PC-3 (cell line): Measurements from ENCODE around the gene IBA57. TPM values are rescaled to one million over a fixed set of nuclear protein-coding genes. Genes with fewer than 3 reads are reported as not detected.

Experiments
- ATAC-seq: fragments of 200-7000 bp; cut with Tn5 transposase; 2 replicates; pipeline ENCODE4 v1.9.1; 2020; ENCODE audit warnings: mild to moderate bottlenecking, moderate library complexity
- BruUV-seq: library from RNA; stranded (reverse); fragments of 400-500 nt; replicated peaks from 2 replicates; lab custom pipeline; 2021; lab: Mats Ljungman, UMichigan
- CTCF ChIA-PET: fragments of 300-600 bp; sonication (Branson Sonifier 250); formaldehyde crosslinking; loops from one replicate; lab custom pipeline; 2022; ENCODE audit warnings: antibody characterized with exemption; lab: Charles Lee
- POLR2A ChIA-PET: fragments of 300-600 bp; sonication (Branson Sonifier 250); formaldehyde crosslinking; loops from one replicate; lab custom pipeline; 2022; ENCODE audit warnings: antibody characterized with exemption; ENCODE audit not compliant: unreplicated experiment; lab: Charles Lee
- DNase-seq: peaks from one replicate; pipeline ENCODE4 v3.0.0-alpha.2; 2015
- H2AFZ ChIP-seq: fragments of 300-600 bp; sonication (generic); 2 replicates; pipeline ENCODE4 v1.6.0; 2016; ENCODE audit warnings: antibody characterized with exemption, low read length
- H3F3A ChIP-seq: fragments of 300-600 bp; sonication (generic); one replicate; pipeline ENCODE4 v1.6.0; 2017; ENCODE audit warnings: antibody characterized with exemption, low read length, control low read depth, mild to moderate bottlenecking; ENCODE audit not compliant: unreplicated experiment
- H3K27ac ChIP-seq: fragments of 300-600 bp; sonication (generic); 2 replicates; pipeline ENCODE4 v1.5.1; 2016; ENCODE audit warnings: mild to moderate bottlenecking, low read length
- H3K27me3 ChIP-seq: fragments of 300-600 bp; sonication (generic); 2 replicates; pipeline ENCODE4 v1.6.1; 2016; ENCODE audit warnings: low read length, mixed read lengths
- H3K36me3 ChIP-seq: fragments of 300-600 bp; sonication (generic); 2 replicates; pipeline ENCODE4 v1.6.1; 2016; ENCODE audit warnings: low read depth, mixed run types, low read length, mixed read lengths
- H3K4me1 ChIP-seq: fragments of 300-600 bp; sonication (generic); 2 replicates; pipeline ENCODE4 v1.5.1; 2016; ENCODE audit warnings: low read length; ENCODE audit not compliant: insufficient read depth
- H3K4me2 ChIP-seq: fragments of 300-600 bp; sonication (generic); 2 replicates; pipeline ENCODE4 v1.6.0; 2016; ENCODE audit warnings: low read length
- H3K4me3 ChIP-seq: fragments of 300-600 bp; sonication (generic); 2 replicates; pipeline ENCODE4 v1.5.1; 2016; ENCODE audit warnings: mild to moderate bottlenecking, low read length, mixed read lengths
- H3K79me2 ChIP-seq: fragments of 300-600 bp; sonication (generic); 2 replicates; pipeline ENCODE4 v1.6.1; 2017; ENCODE audit warnings: low read length, mixed read lengths
- H3K9ac ChIP-seq: fragments of 300-600 bp; sonication (generic); 2 replicates; pipeline ENCODE4 v1.6.0; 2016; ENCODE audit warnings: mild to moderate bottlenecking, low read length
- H3K9me2 ChIP-seq: fragments of 300-600 bp; sonication (generic); replicated peaks from 2 replicates; pipeline ENCODE4 v1.6.1; 2016; ENCODE audit warnings: mixed run types, low read length, mixed read lengths
- H3K9me3 ChIP-seq: fragments of 300-600 bp; sonication (generic); 2 replicates; pipeline ENCODE4 v1.6.1; 2016; ENCODE audit warnings: low read length, mixed read lengths
- H4K20me1 ChIP-seq: fragments of 300-600 bp; sonication (generic); 2 replicates; pipeline ENCODE4 v1.6.1; 2016; ENCODE audit warnings: low read length, mixed read lengths
- CTCF ChIP-seq: fragments of 300-600 bp; sonication (generic); conservative IDR thresholded peaks from 2 replicates; pipeline ENCODE4 v1.5.1; 2017; ENCODE audit warnings: antibody characterized with exemption, low read depth, mild to moderate bottlenecking, low read length
- EZH2 ChIP-seq: fragments of 300-600 bp; sonication (generic); IDR thresholded peaks from one replicate; pipeline ENCODE4 v1.6.1; 2017; ENCODE audit warnings: antibody characterized with exemption, mild to moderate bottlenecking, low read length; ENCODE audit not compliant: unreplicated experiment
- EZH2phosphoT487 ChIP-seq: fragments of 300-600 bp; sonication (generic); IDR thresholded peaks from 2 replicates; pipeline ENCODE4 v1.6.1; 2018; ENCODE audit warnings: mild to moderate bottlenecking, antibody characterized with exemption, low read length, borderline replicate concordance
- intact Hi-C: fragments of 100-400 bp; cut with micrococcal nuclease; formaldehyde crosslinking; loops from 2 replicates; pipeline ENCODE4 v1.9.0; 2023
- total RNA-seq: library from RNA; depleted of rRNA; stranded (reverse); fragments of >200 nt; gene quantifications from 2 replicates; pipeline ENCODE4 v1.2.3, GENCODE V29; 2014

The IBA57 gene
- total RNA-seq, 1 experiment from 2014 or later, result 18.3 TPM

GRCh38 chr1:228198977-228199590, 33.5 kb downstream of the IBA57 start:
- Histone ChIP-seq H3K79me2 (no peaks in the 10 kb centered on the region), H3F3A (no peaks in the 10 kb centered on the region), H3K9me2 (no peaks in the 10 kb centered on the region), H3K27ac (no peak overlapping the region), H4K20me1 (no peaks in the 10 kb centered on the region), H3K4me2 (no peak overlapping the region), H3K4me1 (no peaks in the 10 kb centered on the region), H3K27me3 (no peaks in the 10 kb centered on the region), H3K36me3 (no peaks in the 10 kb centered on the region; the same call in 1 of the 2 replicates), H3K4me3 (no peak overlapping the region), H2AFZ (no peak overlapping the region), H3K9ac (no peak overlapping the region), H3K9me3 (peaks cover 17% of the 10 kb centered on the region; the same call in 1 of the 2 replicates)
- no peak for TF ChIP-seq EZH2phosphoT487
- TF ChIP-seq EZH2, result no peak
- no peak for TF ChIP-seq CTCF
- DNase-seq (peak; percentile 45), ATAC-seq (no peak)
- BruUV-seq, result no TSS peak
- intact Hi-C loops, result no loop called here
- ChIA-PET POLR2A (interaction anchor here (0.6 to 0.7 kb wide), 2 partner anchors 84 to 197 kb away, joined by 3 read pairs; no protein-coding TSS in a partner anchor), CTCF (no interaction called here)

GRCh38 chr1:228204958-228205357, 39.4 kb downstream of the IBA57 start:
- ChIA-PET POLR2A (no interaction called here), CTCF (no interaction called here)
- Histone ChIP-seq H2AFZ (no peak overlapping the region), H3K4me2 (no peak overlapping the region), H4K20me1 (no peaks in the 10 kb centered on the region), H3K4me3 (no peak overlapping the region), H3K27ac (no peak overlapping the region), H3K9me2 (no peaks in the 10 kb centered on the region), H3K79me2 (no peaks in the 10 kb centered on the region), H3K4me1 (no peaks in the 10 kb centered on the region), H3K36me3 (no peaks in the 10 kb centered on the region), H3K9me3 (0 out of 2 replicates have a peak, but pooled peaks cover 3% of the 10 kb centered on the region), H3F3A (no peaks in the 10 kb centered on the region), H3K27me3 (no peaks in the 10 kb centered on the region), H3K9ac (no peak overlapping the region)
- no TSS peak for BruUV-seq
- ATAC-seq (no peak), DNase-seq (no peak)
- TF ChIP-seq EZH2phosphoT487, result no peak
- TF ChIP-seq CTCF, result no peak
- no peak for TF ChIP-seq EZH2
- intact Hi-C loops, result no loop called here
